Activated CD4-positive, alpha-beta T cell treated with anti-CD3 and anti-CD28 coated beads for 36 hours (primary cell): ENCODE results near the gene KCNH5. TPM values are rescaled to one million over a fixed set of nuclear protein-coding genes. Genes with fewer than 3 reads are reported as not detected.
"Not testable (repeated sequence)": the region's sequence is repeated elsewhere in the genome, so short reads cannot be mapped to it uniquely, and the experiment has no call there.

Experiments used
- ATAC-seq: fragments of 200-7000 bp; cut with Tn5 transposase; one replicate; pipeline ENCODE4 v1.10.0; 2021; ENCODE audit warnings: mild to moderate bottlenecking, moderate library complexity
- CTCF ChIA-PET: fragments of 350-600 bp; sonication (Branson Sonifier 250); formaldehyde crosslinking; loops from one replicate; lab custom pipeline; 2021; ENCODE audit warnings: antibody characterized with exemption; lab: Charles Lee
- POLR2A ChIA-PET: fragments of 350-600 bp; sonication (Branson Sonifier 250); formaldehyde crosslinking; loops from one replicate; lab custom pipeline; 2021; ENCODE audit warnings: antibody characterized with exemption, inconsistent platforms; lab: Charles Lee
- DNase-seq: peaks from one replicate; pipeline ENCODE4 v3.0.0-alpha.2; 2020
- H3K27ac Mint-ChIP-seq: one replicate; pipeline ENCODE4 v1.8.0; 2021; ENCODE audit warnings: mixed read lengths
- H3K27me3 Mint-ChIP-seq: one replicate; pipeline ENCODE4 v1.8.0; 2021; ENCODE audit warnings: mixed read lengths
- H3K36me3 Mint-ChIP-seq: one replicate; pipeline ENCODE4 v1.8.0; 2021; ENCODE audit warnings: low read depth, mixed read lengths
- H3K4me1 Mint-ChIP-seq: one replicate; pipeline ENCODE4 v1.8.0; 2021; ENCODE audit warnings: mixed read lengths
- H3K4me3 Mint-ChIP-seq: one replicate; pipeline ENCODE4 v1.8.0; 2021; ENCODE audit warnings: mild to moderate bottlenecking, moderate library complexity, mixed read lengths
- H3K9me3 Mint-ChIP-seq: one replicate; pipeline ENCODE4 v1.8.0; 2021; ENCODE audit warnings: low read depth, mixed read lengths
- intact Hi-C, 2 experiments: fragments of 100-400 bp; cut with DNase I in 1 of 2; cut with micrococcal nuclease in 1 of 2; formaldehyde crosslinking; loops; one replicate each; pipeline versions ENCODE4 v1.14.2 to v1.15.1; 2022 to 2024; cut with DNase I, micrococcal nuclease
- total RNA-seq, 2 experiments: library from RNA; stranded (reverse); gene quantifications; one replicate each; pipeline ENCODE4 v1.2.3, GENCODE V29; 2021

The KCNH5 gene
- total RNA-seq, 2 experiments from 2014 or later: not detected

GRCh38 chr14:62885451-62885850 lies 159.8 kb downstream of the KCNH5 start:
- no peak overlapping the region for H3K27ac Mint-ChIP-seq
- no peaks in the 10 kb centered on the region for H3K4me1 Mint-ChIP-seq
- CTCF ChIA-PET: no interaction called here
- no peaks in the 10 kb centered on the region for H3K36me3 Mint-ChIP-seq
- ATAC-seq: no peak
- H3K27me3 Mint-ChIP-seq: no peaks in the 10 kb centered on the region
- DNase-seq: no peak
- no peaks in the 10 kb centered on the region for H3K9me3 Mint-ChIP-seq
- POLR2A ChIA-PET: no interaction called here
- intact Hi-C loops: no loop called here
- no peak overlapping the region for H3K4me3 Mint-ChIP-seq

GRCh38 chr14:62882967-62883366 lies 162.3 kb downstream of the KCNH5 start:
- no peak overlapping the region for H3K4me3 Mint-ChIP-seq
- DNase-seq: no peak
- intact Hi-C loops: no loop called here

GRCh38 chr14:62866376-62866775 lies 178.9 kb downstream of the KCNH5 start:
- no peak overlapping the region for H3K27ac Mint-ChIP-seq
- H3K36me3 Mint-ChIP-seq: no peaks in the 10 kb centered on the region
- no peaks in the 10 kb centered on the region for H3K27me3 Mint-ChIP-seq

More at GRCh38 chr14:62882967-62883366, 162.3 kb downstream of the KCNH5 start:
- Mint-ChIP-seq H3K36me3 (no peaks in the 10 kb centered on the region), H3K9me3 (no peaks in the 10 kb centered on the region), H3K4me1 (no peaks in the 10 kb centered on the region), H3K27ac (no peak overlapping the region), H3K27me3 (no peaks in the 10 kb centered on the region)
- no peak for ATAC-seq
- ChIA-PET POLR2A (no interaction called here), CTCF (no interaction called here)

GRCh38 chr14:62864588-62864987 lies 180.7 kb downstream of the KCNH5 start:
- intact Hi-C loops: no loop called here
- POLR2A ChIA-PET: no interaction called here
- Mint-ChIP-seq H3K36me3 (no peaks in the 10 kb centered on the region), H3K27ac (no peak overlapping the region), H3K4me1 (no peaks in the 10 kb centered on the region), H3K9me3 (no peaks in the 10 kb centered on the region), H3K27me3 (no peaks in the 10 kb centered on the region), H3K4me3 (no peak overlapping the region)
- no peak for ATAC-seq
- CTCF ChIA-PET: no interaction called here
- no peak for DNase-seq

More at GRCh38 chr14:62866376-62866775, 178.9 kb downstream of the KCNH5 start:
- ATAC-seq (no peak), DNase-seq (no peak)
- intact Hi-C loops: no loop called here
- Mint-ChIP-seq H3K9me3 (no peaks in the 10 kb centered on the region), H3K4me1 (no peaks in the 10 kb centered on the region), H3K4me3 (no peak overlapping the region)
- CTCF ChIA-PET: interaction anchor here (0.6 kb wide), 1 partner anchor 12 kb away, joined by 3 read pairs; no protein-coding TSS in a partner anchor
- POLR2A ChIA-PET: no interaction called here

GRCh38 chr14:62858011-62858410 lies 187.2 kb downstream of the KCNH5 start:
- CTCF ChIA-PET: not testable (repeated sequence)

GRCh38 chr14:62854951-62855350 lies 190.3 kb downstream of the KCNH5 start:
- ChIA-PET POLR2A (no interaction called here), CTCF (no interaction called here)
- no peaks in the 10 kb centered on the region for H3K9me3 Mint-ChIP-seq
- no peak overlapping the region for H3K4me3 Mint-ChIP-seq
- no peaks in the 10 kb centered on the region for H3K4me1 Mint-ChIP-seq
- no peak for DNase-seq
- ATAC-seq: no peak
- no peaks in the 10 kb centered on the region for H3K27me3 Mint-ChIP-seq
- H3K36me3 Mint-ChIP-seq: no peaks in the 10 kb centered on the region
- H3K27ac Mint-ChIP-seq: no peak overlapping the region
- intact Hi-C loops: no loop called here

More at GRCh38 chr14:62858011-62858410, 187.2 kb downstream of the KCNH5 start:
- DNase-seq, H3K4me1 Mint-ChIP-seq, H3K9me3 Mint-ChIP-seq, intact Hi-C loops, H3K27ac Mint-ChIP-seq, H3K36me3 Mint-ChIP-seq, H3K27me3 Mint-ChIP-seq, ATAC-seq, H3K4me3 Mint-ChIP-seq, POLR2A ChIA-PET: not testable (repeated sequence)

GRCh38 chr14:62847168-62847567 lies 198.1 kb downstream of the KCNH5 start:
- no peaks in the 10 kb centered on the region for H3K36me3 Mint-ChIP-seq
- DNase-seq (no peak), ATAC-seq (no peak)
- H3K4me3 Mint-ChIP-seq: no peak overlapping the region
- ChIA-PET CTCF (no interaction called here), POLR2A (no interaction called here)
- no peak overlapping the region for H3K27ac Mint-ChIP-seq
- no peaks in the 10 kb centered on the region for H3K4me1 Mint-ChIP-seq
- H3K27me3 Mint-ChIP-seq: peaks cover 4% of the 10 kb centered on the region
- intact Hi-C loops: no loop called here
- no peaks in the 10 kb centered on the region for H3K9me3 Mint-ChIP-seq

- ChIA-PET POLR2A (no interaction called here), CTCF (interaction anchor here (1.2 kb wide), 1 partner anchor 50 kb away, joined by 3 read pairs; no protein-coding TSS in a partner anchor)
- Mint-ChIP-seq H3K27me3 (peaks cover 4% of the 10 kb centered on the region), H3K36me3 (no peaks in the 10 kb centered on the region), H3K9me3 (no peaks in the 10 kb centered on the region), H3K4me1 (no peaks in the 10 kb centered on the region), H3K27ac (no peak overlapping the region), H3K4me3 (no peak overlapping the region)
- intact Hi-C loops: no loop called here
- ATAC-seq: no peak
- no peak for DNase-seq
Observed at GRCh38 chr14:62844546-62844945, 200.7 kb downstream of the KCNH5 start.

- intact Hi-C loops: no loop called here
- no peak for ATAC-seq
- Mint-ChIP-seq H3K27ac (no peak overlapping the region), H3K4me3 (no peak overlapping the region), H3K27me3 (no peaks in the 10 kb centered on the region), H3K4me1 (no peaks in the 10 kb centered on the region), H3K9me3 (peaks cover 3% of the 10 kb centered on the region), H3K36me3 (no peaks in the 10 kb centered on the region)
- no peak for DNase-seq
- ChIA-PET CTCF (interaction anchor here (0.6 kb wide), 1 partner anchor 899 kb away, joined by 4 read pairs; no protein-coding TSS in a partner anchor), POLR2A (no interaction called here)
Observed at GRCh38 chr14:62824086-62824485, 221.2 kb downstream of the KCNH5 start.

GRCh38 chr14:62819931-62820330 lies 225.3 kb downstream of the KCNH5 start:
- intact Hi-C loops: no loop called here
- Mint-ChIP-seq H3K27me3 (no peaks in the 10 kb centered on the region), H3K27ac (no peak overlapping the region), H3K4me3 (no peak overlapping the region), H3K4me1 (no peaks in the 10 kb centered on the region), H3K9me3 (peaks cover 7% of the 10 kb centered on the region), H3K36me3 (no peaks in the 10 kb centered on the region)
- ChIA-PET CTCF (interaction anchor here (0.7 kb wide), 1 partner anchor 239 kb away, joined by 4 read pairs; no protein-coding TSS in a partner anchor), POLR2A (no interaction called here)
- DNase-seq (no peak), ATAC-seq (no peak)

GRCh38 chr14:62807636-62808035 lies 237.6 kb downstream of the KCNH5 start:
- H3K4me3 Mint-ChIP-seq: no peak overlapping the region
- ATAC-seq: no peak
- no peaks in the 10 kb centered on the region for H3K4me1 Mint-ChIP-seq
- ChIA-PET CTCF (no interaction called here), POLR2A (no interaction called here)
- DNase-seq: no peak
- intact Hi-C loops: no loop called here
- no peaks in the 10 kb centered on the region for H3K27me3 Mint-ChIP-seq
- H3K27ac Mint-ChIP-seq: no peak overlapping the region
- no peaks in the 10 kb centered on the region for H3K9me3 Mint-ChIP-seq
- H3K36me3 Mint-ChIP-seq: no peaks in the 10 kb centered on the region

- Mint-ChIP-seq H3K4me3 (no peak overlapping the region), H3K27ac (no peak overlapping the region), H3K36me3 (no peaks in the 10 kb centered on the region), H3K4me1 (no peaks in the 10 kb centered on the region), H3K27me3 (no peaks in the 10 kb centered on the region), H3K9me3 (no peaks in the 10 kb centered on the region)
- POLR2A ChIA-PET: no interaction called here
- CTCF ChIA-PET: no interaction called here
- DNase-seq (no peak), ATAC-seq (no peak)
- intact Hi-C loops: no loop called here
Observed at GRCh38 chr14:62800577-62800976, 244.7 kb downstream of the KCNH5 start.
